NCI-H1930 (cell line): ENCODE measurements around the gene LRRC74A.

Source experiments
- DNase-seq, 2 experiments: peaks; one replicate each; lab custom pipeline; 2025; lab: John Stamatoyannopoulos, UW

The LRRC74A gene

DNA sequence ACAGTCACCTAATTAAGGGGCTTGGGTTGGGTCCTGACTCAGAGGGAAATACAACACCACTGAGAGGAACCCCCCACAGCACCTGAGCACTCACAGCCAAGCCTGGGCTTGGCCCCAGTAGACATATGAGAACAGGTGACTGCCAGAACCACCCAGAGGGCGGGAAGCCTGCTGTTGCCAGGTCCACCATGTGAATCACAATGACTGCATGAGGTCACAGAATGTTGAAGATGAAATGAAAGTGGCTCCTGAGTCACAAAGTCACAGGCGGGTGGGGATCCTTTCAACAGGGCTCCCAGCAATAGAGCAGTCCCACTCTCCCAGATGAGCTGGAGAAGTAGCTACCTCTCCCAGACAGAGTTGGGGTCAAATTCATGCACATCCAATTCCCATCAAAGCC lies at the start of gene LRRC74A:
Gene LRRC74A, plus strand, starts transcription at position 287 of the 400 bp plus-strand sequence. CDS start 290 bp downstream, outside the sequence.
- DNase-seq = no peak

- no peak for DNase-seq
These were observed 49.6 kb upstream of the LRRC74A start for GRCh38 chr14:76776428-76777251.

GRCh38 chr14:76777721-76778120 lies 48.5 kb upstream of the LRRC74A start:
- no peak for DNase-seq

DNA sequence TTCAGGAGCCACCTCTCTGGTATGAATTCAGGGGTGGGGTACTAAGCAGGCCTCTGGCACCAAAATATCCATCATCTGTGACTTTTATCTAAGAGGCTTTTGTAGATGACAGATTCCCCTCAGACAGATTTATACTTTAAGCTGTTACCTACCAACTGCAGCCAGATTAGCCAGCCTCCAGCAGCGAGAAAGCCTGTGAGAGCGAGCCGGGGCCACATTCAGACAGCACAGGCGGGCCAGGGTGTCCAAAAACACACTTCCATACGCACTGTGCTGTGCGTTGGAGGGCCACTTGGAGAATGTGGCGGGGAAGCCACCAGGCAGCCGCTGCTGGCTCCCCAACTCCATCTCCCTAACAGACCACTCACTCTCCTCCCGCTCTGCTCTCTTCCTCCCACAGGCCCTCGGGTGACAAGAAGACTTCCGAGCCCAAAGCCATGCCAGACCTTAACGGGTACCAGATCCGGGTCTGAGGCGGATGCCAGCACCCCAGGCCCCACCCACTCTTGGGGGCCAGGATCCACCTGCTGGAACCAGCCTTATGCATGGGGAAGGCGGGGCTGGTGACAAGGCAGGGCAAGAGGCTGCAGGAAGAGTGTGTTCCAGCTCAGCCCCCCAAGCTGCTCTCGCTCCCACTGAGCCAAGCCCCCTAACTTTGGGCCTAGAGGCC lies 47.5 kb upstream of the LRRC74A start:
- DNase-seq = no peak

GRCh38 chr14:76779221-76780057 lies 46.8 kb upstream of the LRRC74A start:
- DNase-seq = no peak

- DNase-seq = no peak
These were observed 46.2 kb upstream of the LRRC74A start for GRCh38 chr14:76780058-76780345.

DNA sequence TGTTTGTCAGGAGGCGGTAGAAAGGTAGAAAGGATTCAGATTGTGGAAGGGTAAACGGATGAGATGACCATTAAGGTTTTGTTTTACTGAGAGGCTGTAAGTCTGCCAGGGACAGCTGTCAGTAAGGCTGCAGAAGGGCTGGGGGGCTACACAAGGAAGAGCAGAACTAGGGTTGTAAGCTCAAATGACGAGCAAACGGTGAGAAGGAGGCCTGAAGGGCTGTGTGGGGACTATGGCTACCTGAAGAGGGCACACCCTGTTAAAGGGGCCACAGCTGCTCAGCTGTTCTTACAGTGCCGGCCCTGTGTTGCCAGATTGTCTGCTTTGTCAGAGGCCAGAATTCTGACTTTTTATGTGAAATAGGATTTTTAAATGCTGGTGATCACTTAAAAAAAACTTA lies 45.8 kb upstream of the LRRC74A start:
- DNase-seq = no peak

DNA sequence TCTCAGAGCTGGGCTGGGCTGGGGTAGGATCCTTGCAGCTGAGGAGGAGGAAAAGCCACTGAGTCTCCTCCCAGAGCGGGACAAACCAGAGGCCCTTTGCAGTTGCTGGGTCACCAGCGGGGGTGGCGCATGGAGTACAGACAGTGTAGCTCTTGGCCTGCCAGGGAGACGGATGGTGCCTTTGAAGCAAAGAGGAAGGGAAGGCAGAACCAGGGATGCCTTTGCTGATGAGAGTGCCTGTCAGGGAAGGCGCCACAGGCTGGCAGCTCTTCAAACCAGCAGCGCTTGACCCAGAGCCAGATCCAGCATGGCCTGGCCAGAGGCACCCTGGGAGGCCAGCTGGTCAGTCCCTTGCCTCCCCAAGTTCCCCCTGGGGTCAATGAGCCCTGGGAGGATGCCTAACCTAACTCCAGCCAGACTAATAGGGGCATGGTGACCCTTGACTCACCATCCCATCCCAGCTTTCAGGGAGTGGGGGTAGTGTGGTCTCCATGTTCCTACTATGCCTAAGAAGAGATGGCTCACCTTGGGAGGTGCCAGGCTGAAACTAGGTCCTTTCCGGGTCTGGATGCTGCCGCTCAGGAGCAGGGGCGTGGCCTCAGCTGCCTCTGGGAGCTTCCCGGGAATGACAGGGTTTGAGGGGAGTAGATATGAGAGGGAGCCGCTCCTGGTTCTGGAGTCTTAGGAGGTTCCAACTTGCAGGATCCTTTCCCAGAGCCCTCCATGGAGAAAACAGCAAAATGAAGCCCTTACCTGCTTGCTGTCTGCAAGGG lies 45.1 kb upstream of the LRRC74A start:
- no peak for DNase-seq

- DNase-seq = no peak
These were observed 44.6 kb upstream of the LRRC74A start for GRCh38 chr14:76781648-76782051.

- DNase-seq = no peak
These were observed 43.9 kb upstream of the LRRC74A start for GRCh38 chr14:76782115-76782884.

DNA sequence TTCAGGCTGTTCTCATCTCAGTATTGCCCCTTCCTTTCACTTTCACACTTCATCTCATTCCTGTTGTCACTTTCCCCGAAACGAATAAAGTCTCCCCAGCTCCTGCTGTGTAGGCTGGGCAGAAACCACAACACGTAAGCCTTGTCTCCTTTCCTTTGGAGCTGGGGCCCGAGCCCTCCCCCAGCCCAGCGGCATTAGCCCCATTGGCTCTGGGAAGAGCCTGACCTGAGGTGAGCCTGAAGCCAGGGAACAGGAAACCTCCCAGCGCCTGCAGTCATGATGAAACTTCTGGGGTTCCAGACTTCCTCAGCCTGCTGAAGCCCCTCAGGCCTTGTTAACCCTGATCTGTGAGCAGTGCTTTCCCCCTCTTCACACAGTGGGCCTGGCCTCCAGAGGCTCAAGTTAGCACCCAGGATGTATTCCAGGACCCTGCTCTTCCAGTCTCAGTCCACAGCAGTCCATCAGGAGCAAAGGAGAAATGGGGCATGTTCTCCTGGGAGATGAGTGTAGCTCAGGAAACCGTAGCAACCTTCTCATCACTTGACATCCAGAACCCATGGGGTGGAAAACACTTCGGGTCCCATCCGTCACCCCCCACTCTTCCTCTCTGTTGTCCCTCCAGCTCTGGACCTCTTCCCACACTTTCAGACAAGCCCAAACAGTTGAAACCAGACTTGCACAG lies 43.2 kb upstream of the LRRC74A start:
- no peak for DNase-seq

- no peak for DNase-seq
These were observed 41.8 kb upstream of the LRRC74A start for GRCh38 chr14:76784266-76784874.

DNA sequence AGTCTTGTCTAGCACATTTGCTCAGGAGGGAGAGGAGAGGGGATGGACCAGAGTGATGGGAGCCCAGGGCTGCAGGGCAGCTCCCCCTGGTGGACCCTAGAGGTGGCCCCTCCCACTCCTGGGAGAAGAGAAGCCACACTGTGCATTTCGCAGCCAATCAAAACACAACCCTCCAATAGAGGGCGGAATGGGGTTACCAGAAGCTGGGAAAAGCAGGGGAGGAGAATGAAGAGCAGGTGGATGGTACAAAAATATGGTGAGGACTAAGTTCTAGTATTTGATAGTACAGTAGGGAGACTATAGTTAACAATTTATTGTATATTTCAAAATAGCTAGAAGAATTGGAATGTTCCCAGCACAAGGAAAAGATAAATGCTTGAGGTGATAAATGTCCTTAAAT lies 41.3 kb upstream of the LRRC74A start:
- peak; percentile 57 to 83 for DNase-seq

DNA sequence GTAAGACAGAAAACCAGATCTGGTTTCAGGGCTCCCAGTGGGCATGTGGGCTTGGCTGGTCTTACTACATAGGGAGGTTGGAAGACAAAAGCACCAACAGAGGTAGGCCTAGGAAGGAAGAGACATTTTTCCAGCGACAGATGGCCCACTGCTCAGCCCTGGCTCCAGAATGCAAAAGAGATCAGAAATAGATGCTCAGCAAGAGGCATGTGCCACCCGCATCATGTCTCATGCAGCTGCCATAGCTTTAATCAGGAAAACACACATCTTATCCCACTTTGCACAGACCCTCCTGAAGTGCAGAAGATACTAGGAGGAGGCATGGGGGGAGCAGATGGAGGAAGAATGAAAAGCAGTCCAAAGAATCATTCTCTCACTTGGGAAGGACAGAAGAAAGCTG lies 39.6 kb upstream of the LRRC74A start:
- no peak for DNase-seq

- no peak for DNase-seq
These were observed 33.8 kb upstream of the LRRC74A start for GRCh38 chr14:76792422-76792821.

- DNase-seq = no peak
These were observed 32.9 kb upstream of the LRRC74A start for GRCh38 chr14:76793324-76793723.

DNA sequence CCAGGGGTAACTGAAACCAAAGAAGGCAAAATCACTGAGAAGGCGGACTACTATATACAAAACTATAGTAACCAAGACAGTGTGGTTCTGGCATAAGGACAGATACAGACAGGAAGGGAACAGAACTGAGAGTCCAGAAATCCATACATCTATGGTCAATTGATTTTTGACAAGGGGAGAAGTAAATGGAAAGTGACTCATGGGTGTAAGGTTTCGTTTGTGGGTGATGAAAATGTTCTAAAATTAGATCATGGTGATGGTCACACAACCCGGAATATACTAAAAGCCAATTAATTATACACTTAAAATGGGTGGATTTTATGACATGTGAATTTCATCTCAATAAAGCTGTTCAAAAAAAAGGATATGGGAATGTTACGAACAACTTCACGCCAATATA lies 32.3 kb upstream of the LRRC74A start:
- DNase-seq = no peak

DNA sequence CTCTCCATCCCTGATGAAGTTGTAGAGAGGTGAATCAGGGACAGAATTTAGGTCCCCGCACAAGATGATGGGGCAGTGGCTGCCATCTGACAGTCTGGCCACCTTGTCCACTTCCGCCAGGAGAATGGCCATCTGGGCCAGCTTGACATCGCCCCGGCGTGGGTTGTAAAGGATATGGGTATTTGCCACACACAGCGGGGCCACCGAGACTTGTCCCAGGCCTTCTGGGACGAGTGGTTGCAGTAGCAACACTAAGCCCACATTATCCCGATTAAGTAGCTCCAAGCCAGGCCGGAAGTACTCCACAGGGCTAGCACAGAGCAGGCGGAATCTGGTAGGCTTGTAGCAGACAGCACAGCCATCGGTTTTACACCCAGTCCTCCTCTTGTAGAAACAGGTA lies 19.8 kb upstream of the LRRC74A start:
- no peak for DNase-seq

DNA sequence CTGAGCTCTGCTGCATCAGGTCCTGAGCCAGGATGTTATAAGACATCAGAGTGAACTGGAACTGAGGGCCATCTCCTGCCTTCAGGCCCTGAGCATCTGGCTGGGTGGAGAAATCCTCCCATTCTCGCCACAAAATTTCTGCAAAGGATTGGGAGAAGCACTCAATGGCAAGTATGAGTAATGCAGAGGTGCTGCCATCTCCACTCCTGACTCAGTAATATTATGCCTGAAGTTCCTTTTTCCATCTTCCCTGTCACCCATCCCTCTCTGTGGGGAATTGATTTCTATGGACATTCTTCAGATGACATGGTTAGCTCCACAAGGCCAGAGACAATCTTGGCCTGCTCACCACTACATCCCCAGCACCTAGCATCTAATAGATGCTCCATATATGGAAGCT lies 18.2 kb upstream of the LRRC74A start:
- DNase-seq = no peak

DNA sequence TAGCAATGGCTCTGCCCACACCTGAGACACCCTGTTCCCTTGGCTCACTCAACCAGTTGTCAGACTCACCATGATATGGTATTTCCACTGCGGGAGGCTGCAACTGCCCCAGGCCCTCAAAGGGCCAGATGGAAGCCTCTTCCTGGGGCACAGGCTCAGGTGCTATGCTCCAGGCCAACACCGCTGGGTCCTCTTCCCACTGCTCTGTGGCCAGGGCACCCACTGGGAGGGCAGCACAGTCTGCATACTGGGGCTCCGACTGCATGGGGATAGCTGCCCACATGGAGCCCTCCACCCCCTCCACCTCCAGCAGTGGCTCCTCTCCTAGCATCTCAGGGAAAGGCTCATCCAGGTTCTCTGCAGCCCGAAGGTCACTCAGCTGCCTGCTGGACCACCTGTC lies 17.2 kb upstream of the LRRC74A start:
- DNase-seq = no peak
